Activated T-cell treated with anti-CD3 and anti-CD28 coated beads, Interleukin-2, amount 50 U/mL, for 1 hour (primary cell): Measurements from ENCODE around the gene CIAO2B.
"Not testable (repeated sequence)": the region's sequence is repeated elsewhere in the genome, so short reads cannot be mapped to it uniquely, and the experiment has no call there.

ENCODE experiments used
- DNase-seq: peaks from one replicate; pipeline ENCODE4 v3.0.0-alpha.2; 2020

Gene CIAO2B

DNA sequence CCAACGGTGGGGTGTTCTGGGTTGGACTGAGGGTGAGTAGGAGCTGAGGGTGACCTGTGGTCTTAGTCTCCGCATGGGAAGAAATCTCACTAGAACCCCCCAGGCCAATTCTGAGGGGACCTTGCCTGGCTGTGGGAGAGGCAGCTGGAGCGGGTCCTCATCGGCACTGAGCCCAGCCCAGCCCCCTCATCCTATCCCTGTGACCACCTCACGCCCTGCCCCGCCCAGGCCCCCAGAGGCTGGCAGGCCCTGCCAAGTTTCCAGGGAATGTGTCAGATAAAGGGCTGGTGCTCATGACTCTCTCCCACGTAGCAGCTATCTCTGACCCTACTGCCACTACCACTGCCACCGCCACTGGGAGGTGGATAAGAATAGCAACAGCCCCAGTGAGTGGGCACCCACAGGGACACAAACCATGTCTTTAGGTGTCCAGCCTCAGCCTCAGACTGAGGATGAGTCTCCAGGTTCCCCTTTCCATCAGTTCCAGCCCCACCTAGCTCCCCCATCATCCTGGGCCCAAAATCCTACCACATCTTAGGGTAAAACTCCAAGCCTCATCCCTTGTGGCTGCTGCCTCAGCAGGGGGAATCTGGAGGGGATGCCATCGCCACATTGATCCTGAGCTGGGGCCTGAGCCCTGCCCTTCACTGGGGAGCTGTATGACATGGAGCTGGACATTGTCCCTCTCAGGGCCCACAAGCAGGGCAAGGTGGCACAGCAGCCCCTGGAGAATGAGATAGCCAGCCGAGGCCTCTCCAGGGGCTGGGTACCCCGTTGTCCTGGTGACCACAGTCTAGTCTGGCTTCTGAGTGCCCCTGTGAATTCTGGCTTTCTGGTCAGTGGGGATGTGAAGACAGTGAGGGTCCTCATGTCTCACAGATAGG lies 30.4 kb downstream of the CIAO2B start:
- DNase-seq = no peak

DNA sequence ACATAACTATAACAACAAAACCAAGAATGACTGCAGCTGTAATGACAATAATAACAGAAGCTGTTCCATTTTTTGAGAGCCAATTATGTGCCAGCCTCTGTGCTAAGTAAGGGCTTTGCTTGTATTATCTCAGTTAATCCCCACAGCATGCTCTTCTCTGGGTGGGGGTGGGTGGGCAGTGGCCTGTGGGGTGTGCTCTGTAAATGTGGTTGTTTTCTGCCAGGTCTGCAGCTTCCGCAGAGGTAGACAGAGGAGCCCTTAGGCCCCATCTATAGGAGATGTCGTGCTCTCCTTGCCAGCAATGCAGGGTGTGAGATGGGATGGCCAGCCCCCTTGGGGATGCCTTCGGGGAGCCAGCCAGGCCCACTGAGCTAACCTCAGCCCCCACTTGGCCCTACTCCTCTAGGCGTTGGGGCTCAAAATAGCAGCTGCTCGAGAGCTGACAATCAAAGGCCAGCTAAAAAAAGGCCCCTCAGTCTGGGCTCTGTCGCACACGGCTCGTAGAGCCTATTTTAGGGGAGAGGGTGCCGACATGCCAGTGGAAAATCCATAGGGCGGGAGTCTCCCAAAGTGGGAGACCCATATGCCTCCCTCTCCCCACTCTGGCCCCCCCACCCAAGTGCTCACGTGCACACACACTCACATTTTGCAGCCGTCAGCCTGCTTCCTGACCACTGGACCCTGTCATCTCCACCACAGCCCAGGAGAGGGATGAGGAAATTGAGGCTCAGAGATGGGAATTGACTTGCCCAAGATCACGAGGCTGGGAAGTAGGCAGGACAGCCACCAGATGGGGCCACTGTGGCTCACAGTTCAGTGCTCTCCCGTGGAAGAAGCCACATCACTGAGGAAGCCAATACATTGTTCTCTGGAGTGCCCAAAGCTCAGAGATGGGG lies 31.3 kb downstream of the CIAO2B start:
- no peak for DNase-seq

DNA sequence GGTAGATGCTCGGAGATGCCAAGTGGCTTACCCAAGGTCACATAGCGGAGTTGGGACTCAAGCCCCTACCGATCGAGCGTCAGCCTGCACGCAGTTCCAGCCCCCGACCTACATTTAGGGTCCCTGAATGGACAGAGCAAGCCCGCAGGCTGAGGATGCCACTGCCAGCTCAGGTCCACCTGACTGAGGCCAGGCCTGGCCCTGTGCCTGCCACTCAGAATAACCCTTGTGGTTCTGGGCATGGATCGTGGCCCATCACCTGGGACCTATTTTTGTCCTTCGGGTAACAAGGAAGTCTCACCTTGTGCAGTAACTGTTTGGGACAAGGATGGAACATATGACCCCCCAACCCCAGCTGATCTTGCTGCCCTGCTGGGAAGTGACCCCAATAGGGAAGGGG lies 32.6 kb downstream of the CIAO2B start:
- no peak for DNase-seq

DNA sequence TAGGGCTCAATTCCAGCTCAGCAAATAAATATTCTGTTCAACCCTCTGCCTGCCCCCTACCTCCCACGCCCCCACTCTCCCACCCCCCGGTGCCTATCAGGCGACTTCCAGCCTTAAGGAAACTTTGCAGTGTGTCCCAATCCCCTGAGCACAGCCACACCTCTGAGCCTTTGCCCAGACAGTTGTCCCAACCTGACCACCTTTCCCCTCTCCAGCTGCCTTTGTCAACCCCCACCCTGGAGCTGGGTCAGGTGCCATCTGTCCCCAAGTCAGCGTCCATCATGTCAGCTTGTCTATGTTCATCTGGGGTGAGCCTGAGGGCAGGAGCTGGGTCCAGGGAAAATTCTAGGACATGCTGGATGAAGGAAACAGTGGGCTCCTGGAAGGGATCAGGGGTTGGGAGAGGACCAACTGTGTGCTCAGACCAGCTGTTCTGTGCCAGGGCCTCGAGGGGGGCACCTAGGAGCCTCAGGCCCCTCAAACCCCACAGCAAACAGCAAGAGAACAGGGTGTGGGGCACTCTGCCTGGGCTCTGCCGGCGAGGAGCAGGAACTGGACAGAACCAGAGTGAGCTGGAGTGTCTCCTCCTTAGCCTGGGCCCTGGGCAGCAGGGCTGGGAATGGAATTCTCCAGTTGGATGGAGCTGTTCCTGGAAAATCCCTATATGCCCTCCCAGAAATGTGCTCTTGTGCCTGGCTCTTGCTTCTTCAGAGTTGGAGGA lies 33.3 kb downstream of the CIAO2B start:
- DNase-seq = no peak

DNA sequence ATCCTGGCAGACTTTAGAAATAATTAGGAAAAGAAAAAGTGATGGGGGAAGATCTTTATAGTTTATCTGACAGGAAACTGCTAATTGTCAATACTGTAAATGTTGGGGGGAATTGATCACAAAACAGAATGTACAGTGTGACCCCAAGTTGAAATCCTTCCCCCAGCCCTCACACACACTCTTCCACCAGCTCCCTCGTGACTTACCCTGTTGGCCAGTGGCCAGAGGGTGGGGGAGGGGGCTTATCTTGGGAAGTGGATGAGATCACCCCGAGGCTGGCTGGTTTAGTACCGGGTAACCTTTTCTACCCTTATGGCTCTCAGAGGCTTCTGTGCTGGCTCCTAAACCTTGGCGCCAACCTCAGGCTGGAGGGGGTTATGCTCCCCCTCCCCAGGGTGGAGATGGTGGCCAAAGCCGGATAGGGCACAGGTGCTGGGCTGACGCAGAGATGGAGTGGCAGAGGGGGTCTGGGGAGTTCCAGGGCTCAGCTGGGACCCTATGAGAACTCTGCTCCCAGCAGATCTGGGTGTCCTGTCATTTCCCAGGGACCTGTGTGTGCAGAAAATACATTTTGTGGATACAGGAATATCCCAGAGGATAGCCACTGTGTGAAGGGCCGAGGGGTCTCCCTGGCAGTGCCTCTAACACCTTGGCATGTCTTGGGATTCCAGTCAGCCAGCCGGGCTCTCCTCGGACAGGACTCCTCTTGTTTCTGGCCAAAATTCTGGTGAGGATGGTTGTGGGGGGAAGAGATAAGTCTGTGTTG lies 34.1 kb downstream of the CIAO2B start:
- DNase-seq = no peak

DNA sequence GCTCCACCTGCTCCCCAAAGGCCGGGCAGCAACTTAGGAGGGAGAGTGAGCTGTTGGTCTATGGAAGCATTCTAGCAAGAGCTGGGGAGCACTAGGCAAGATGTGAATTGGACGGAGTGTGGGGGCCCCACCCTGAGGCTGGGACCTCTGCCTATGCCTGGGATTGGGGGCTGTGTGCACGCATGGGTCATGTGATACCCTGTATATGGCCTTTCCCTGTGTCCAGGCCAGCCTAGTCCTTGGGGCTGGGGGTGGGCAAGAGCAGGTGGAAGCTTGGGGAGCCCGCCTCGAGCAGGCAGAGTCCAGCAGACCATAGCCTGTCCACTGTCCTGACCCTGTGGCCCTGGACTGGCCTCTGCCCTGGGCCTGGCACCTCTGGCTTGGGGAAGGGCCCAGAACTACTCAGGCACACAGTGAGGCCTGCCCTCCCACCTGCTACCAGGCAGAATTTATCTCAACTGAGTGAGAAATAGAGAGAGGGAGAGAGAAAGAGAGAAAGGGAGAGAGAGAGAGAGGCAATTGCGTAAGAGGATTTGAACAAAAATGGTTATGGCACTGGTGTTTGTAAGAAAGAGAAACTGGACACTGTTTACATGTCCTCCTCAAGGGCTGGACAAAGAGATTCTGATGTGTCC lies 34.8 kb downstream of the CIAO2B start:
- DNase-seq = no peak

DNA sequence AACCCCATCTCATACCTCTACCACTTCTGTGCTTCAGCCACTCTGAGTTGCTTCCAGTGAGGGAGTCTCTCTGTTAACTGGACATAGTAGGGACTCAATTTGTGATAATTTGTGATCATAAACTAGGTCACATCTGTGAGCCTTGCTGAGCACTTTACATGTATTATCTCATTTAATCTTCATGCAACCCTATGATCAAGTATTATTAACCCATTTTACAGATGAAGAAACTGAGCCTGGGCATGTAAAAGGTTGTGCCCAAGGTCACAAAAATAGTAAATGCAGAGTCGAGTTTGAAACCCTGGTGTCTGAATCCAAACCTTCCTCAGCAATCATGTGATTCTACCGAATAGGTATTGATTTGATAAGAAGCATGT lies 35.3 kb downstream of the CIAO2B start:
- no peak for DNase-seq

DNA sequence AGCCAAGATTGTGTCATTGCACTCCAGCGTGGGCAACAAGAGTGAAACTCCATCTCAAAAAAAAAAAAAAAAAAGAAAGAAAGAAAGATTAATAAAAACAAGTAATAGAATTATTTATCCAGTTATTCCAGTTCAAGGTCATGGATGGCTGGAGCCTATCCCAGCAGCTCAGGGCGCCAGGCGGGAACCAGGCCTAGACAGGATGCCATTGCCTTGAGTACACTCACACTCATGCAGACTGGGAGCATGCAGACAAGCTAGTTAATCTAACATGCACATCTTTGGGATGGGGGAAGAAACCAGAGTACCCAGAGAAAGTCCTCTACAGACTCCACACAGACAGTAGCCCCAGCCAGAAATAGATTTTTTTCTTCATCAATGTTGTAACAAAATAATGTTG lies 36.0 kb downstream of the CIAO2B start:
- DNase-seq = no peak

DNA sequence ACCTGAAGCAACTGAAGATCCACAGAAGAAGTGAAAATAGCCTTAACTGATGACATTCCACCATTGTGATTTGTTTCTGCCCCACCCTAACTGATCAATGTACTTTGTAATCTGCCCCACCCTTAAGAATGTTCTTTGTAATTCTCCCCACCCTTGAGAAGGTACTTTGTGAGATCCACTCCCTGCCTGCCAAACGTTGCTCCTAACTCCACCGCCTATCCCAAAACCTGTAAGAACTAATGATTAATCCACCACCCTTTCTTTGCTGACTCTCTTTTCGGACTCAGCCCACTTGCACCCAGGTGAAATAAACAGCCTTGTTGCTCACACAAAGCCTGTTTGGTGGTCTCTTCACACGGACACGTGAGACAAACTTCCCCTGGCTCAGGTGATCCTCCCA lies 37.5 kb downstream of the CIAO2B start:
- DNase-seq = not testable (repeated sequence)

DNA sequence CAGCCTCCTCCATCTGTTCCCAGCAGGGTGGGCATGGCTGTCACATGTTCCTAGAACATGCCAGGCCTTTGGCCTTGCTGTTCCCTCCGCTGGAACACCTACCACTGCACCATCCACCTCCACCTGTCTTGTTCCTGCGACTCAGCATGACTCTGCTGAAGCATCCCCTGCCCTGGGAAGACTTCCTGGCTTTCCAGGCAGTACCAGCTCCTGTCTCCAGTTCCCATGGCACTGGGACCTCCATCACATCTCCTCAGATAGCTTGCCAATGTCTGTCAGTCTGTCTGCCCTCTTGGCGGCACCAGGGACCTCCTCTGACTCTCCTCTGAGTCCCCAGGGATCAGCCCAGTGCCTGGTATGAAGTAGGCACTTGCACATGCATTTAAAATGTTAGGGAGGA lies 38.2 kb downstream of the CIAO2B start:
- DNase-seq = no peak

DNA sequence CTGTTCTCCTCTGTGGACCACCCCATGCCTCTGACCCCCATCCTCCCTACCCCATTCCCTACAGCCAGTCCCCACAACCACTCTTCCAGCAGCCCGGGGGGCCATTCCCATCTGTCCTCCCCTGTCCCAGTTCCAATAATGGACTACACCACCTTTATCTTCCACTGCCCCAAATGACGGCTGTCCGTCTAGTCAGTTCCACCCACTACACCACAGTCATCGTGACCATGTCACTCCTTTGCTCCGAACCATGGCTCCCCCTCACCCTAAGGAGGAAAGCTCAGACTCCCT lies 38.6 kb downstream of the CIAO2B start:
- DNase-seq = no peak

DNA sequence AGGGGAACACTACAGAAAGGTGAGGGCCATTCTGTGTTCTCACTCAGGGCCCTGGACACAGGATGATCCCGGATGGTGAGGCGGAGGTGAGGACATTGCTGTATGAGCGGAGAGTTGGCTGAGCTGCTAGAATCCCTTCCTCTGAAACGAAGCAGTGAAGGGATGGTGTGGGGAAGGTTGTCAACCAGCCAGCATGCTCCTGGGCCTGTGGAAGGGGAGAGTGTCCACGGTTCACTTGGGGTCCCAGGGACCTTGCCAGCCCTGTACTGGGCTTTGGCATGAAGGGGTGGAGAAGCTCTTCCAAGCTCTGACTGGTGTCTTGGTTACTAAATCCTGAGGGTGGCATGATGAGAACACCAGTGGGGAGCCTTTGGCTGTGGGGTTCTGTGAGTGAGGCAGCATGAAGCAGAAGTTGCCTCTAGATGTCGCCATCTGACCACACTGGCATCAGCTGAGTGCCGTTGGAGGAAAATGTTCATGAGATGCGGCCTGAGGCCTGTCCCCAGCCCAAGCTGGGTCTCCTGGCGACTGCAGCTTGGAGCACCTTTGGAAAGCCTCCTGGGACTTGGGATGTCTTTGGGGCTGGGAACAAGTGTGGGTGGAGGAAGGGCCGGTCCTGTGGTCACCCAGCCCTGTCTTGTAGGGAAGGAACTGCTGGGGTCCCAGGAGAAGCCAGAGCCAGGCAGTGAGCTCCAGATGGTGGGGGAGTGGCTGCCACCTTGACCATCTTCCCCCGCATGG lies 39.1 kb downstream of the CIAO2B start:
- DNase-seq = peak; percentile 59

DNA sequence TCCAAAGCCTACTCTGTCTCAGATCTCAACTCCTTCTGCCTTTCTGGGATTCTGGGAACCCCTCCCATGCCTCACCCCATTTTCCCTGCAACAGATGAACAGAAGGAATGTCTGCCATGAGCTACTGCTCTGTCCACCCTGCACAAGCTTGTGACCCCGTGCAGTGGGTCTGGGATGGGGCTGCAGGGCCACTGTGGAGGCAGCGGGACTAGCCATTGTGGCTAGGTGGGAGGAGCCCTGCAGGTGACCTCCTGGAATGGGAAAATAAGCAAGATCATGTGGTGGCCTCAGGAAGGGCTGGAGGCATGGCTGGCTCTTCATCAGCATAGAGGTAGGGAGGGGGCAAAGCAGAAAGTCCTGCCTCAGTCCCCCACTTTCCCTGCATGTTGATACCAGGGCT lies 40.1 kb downstream of the CIAO2B start:
- no peak for DNase-seq

DNA sequence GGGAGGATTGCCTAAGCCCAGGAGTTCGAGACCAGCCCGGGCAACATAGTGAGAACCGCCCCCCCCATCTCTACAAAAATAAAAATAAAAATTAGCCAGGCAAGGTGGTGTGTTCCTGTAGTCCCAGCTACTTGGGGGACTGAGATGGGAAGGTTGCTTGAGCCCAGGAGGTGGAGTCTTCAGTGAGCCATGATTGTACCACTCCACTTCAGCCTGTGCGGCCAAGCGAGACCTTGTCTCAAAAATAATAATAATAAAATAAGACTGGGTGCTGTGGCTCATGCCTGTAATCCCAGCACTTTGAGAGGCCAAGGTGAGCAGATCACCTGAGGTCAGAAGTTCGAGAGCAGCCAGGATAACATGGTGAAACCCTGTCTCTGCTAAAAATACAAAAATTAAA lies 42.4 kb downstream of the CIAO2B start:
- DNase-seq = no peak

DNA sequence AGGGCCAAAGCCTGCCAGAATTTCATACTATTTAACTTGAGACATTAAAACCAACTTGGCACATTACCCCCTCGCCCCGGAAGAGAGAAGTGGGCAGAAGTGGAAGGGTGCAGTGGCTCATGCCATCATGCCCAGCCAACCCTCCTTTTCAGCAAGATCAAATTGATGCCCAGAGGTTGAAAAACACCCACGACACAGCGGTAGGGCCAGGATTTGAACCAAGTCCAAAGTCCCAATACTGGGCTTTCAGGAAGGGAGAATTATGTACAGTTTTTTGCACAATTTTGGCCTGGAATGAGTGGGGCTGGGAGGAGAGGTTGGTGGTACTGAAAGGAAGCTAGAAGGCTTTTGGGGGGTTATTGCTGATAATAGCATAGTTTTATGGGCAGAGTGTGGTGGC lies 42.8 kb downstream of the CIAO2B start:
- DNase-seq = no peak

DNA sequence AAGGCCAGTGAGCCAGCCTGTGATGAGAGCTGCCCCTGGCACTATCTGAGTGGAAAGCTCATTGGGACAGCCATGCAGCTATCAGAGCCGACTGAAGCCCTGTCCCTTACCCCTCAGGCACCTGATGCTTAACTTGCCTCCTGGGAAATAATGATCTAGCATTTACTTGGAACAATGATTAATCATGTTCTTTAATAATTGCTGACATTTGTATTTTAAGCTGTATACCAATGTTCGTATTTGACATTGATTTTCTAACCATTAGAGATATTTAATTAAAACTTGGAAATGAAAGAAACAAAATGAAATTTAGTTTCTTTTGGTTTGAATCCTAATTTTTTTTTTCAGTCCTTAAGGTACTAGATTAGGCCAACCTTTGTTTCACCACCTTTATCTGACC lies 43.4 kb downstream of the CIAO2B start:
- DNase-seq = no peak

DNA sequence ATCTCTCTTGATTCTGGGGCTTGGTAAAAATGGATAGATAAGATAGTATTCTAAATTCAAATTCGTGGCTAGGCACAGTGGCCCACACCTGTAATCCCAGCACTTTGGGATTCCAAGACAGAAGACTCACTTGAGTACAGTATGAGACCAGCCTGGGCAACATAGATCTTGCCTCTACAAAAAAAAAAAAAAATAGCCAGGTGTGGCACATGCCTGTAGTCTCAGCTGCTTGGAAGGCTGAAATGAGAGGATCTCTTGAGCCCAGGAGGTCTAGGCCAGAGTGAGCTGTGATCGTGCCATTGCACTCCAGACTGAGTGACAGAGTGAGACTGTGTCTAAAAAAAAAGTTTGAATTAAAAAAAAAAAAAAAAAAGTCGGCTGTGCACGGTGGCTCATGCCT lies 44.6 kb downstream of the CIAO2B start:
- DNase-seq = no peak

DNA sequence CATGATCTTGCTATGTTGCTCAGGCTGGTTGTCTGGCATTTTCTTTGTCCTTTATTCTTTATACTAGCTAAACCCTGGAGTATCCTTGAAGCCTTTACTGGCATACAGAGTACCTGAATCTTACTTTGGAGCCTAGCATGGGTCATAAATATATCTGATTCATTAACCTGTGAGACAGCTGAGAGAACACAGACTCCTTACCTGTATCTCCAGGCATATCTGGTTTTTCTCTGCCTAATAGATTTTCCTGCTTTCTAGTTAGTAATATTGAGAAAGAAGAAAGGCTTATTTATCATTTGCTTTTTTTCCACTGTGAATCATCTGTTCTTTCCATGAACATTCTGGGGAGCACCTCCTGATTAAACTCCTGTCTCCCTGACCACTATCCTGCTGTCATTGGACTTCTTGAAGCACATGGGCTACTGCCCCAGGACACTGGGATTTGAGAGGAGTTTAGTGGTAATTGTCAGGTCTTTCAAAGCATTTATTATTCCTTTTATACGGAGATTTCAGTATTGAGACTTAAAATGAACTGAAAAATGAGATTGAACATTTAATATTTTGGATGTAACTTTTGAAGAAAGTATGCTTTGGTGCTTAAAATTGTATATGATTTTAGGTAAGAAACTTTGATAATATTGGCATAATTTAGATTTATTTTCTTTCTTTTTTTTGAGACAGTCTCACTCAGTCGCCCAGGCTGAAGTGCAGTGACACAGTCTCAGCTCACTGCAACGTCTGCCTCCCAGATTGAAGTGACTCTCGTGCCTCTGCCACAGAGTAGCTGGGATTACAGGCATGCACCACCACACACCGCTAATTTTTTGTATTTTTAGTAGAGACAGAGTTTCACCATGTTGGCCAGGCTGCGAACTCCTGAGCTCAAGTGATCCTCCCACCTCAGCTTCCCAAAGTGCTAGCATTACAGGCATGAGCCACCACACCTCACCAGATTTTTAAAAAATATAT lies 45.3 kb downstream of the CIAO2B start:
- no peak for DNase-seq

DNA sequence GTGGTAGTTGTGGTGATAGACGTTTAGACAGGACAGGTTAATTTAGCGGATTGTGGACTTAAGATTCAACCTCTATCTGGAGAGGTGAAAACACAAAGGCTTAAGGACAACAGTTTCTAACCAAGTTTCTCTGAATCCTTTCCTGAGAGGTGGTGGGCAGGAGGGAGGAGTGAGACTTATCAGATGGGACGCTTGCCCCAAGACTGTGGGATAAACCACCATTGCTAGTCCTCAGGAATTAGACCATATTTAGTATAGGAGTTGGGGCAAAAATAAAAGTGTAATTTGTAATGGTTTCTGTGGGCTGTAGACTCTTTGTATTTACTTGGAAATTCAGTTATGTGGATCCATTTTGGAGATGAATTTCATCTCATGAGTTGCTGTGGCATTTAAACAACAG lies 47.3 kb downstream of the CIAO2B start:
- no peak for DNase-seq

DNA sequence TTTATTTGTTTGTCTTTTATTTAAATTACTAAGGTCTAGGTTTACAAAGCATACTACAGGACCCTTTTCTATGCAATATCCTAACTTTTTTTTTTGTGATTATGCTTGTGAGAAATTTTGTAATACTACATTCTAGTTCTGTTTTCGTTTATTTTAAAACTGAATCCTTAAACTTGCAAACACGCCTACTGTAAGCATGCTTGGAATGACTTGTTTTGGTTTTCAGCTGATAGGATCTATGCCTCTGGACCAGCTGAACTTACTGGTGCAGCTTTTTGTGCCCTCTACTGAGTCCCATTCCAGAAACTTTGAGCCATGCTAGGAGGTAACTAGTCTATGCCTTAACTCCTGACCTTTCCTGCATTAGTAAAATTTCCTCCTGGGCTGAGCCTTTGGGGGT lies 47.9 kb downstream of the CIAO2B start:
- no peak for DNase-seq
